Measurements from ENCODE around the gene GNAL. TPM values are rescaled to one million over a fixed set of nuclear protein-coding genes. Genes with fewer than 3 reads are reported as not detected.

Gene GNAL
- total and polyA plus RNA-seq, 2 donors from 2014 or later, result 1.8 to 9.7 TPM

DNA sequence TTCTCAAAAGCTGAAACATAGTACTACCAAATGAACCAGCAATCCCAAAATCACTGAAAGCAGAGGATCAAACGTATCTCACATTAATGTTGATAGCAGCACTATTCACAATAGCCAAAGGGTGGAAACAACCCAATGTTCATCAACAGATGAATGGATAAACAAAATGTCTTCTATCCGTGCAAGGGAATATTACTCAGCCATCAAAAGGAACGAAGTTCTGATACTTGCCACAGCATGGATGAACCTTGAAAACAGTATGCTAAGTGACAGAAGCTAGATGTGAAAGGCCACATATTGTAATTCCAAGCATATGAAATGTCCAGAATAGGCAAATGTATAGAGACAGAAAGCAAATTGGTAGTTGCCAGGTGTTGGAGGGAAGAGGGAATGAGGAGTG, 105.1 kb downstream of the GNAL start:
- Histone ChIP-seq H3K9me3 (ENCODE audit: control insufficient read depth in 2 of 3, insufficient read depth in 1 of 3, low read length in 3 of 3) (no peaks in the 10 kb centered on the region), H3K4me1 (ENCODE audit: control insufficient read depth in 2 of 3, insufficient read depth in 2 of 3, low read depth in 1 of 3, low read length in 3 of 3) (no peaks in the 10 kb centered on the region), H3K27me3 (ENCODE audit: control insufficient read depth, insufficient read depth, low read length) (no peaks in the 10 kb centered on the region), H3K36me3 (ENCODE audit: control insufficient read depth in 2 of 3, insufficient read depth in 3 of 3, low read length in 3 of 3) (no peaks in the 10 kb centered on the region), H3K27ac (ENCODE audit: low read depth in 2 of 2, low read length in 2 of 2) (no peak overlapping the region), H3K4me3 (ENCODE audit: low read length in 3 of 3) (no peak overlapping the region), H3K9ac (ENCODE audit: low read length in 3 of 3) (no peak overlapping the region)
- no peak for DNase-seq
- FAIRE-seq, result no peak
- intact Hi-C loops (cut with DNase I), result no loop called here
- TF ChIP-seq, protein P1, sequence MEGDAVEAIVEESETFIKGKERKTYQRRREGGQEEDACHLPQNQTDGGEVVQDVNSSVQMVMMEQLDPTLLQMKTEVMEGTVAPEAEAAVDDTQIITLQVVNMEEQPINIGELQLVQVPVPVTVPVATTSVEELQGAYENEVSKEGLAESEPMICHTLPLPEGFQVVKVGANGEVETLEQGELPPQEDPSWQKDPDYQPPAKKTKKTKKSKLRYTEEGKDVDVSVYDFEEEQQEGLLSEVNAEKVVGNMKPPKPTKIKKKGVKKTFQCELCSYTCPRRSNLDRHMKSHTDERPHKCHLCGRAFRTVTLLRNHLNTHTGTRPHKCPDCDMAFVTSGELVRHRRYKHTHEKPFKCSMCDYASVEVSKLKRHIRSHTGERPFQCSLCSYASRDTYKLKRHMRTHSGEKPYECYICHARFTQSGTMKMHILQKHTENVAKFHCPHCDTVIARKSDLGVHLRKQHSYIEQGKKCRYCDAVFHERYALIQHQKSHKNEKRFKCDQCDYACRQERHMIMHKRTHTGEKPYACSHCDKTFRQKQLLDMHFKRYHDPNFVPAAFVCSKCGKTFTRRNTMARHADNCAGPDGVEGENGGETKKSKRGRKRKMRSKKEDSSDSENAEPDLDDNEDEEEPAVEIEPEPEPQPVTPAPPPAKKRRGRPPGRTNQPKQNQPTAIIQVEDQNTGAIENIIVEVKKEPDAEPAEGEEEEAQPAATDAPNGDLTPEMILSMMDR (IDR thresholded peaks at IDR 0.05; ENCODE audit: borderline replicate concordance, extremely low read depth, insufficient read depth), result no peak

DNA sequence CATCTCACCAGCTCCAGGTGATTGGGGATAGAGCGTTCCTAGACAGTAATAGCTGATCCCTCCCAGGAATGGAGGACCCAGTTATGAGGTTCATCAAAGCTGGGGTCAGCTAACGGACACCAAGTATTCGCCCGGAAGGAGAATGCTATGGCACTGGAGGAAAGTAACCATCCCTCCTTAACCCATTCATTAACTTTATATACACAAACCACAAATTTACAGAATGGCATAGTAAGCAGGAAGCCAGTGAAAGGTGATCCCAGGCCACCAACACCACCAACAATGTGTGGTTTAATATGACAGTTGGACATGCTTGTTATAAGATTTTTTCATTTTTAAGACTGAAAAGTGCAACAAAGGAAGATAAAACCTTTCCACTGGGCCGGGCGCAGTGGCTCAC, 106.9 kb downstream of the GNAL start:
- intact Hi-C loops (cut with DNase I), result no loop called here
- no peak for FAIRE-seq
- Histone ChIP-seq H3K27ac (ENCODE audit: low read depth in 2 of 2, low read length in 2 of 2) (no peak overlapping the region), H3K9ac (ENCODE audit: low read length in 3 of 3) (no peak overlapping the region), H3K4me3 (ENCODE audit: low read length in 3 of 3) (no peak overlapping the region), H3K27me3 (ENCODE audit: control insufficient read depth, insufficient read depth, low read length) (no peaks in the 10 kb centered on the region), H3K4me1 (ENCODE audit: control insufficient read depth in 2 of 3, insufficient read depth in 2 of 3, low read depth in 1 of 3, low read length in 3 of 3) (no peaks in the 10 kb centered on the region), H3K9me3 (ENCODE audit: control insufficient read depth in 2 of 3, insufficient read depth in 1 of 3, low read length in 3 of 3) (no peaks in the 10 kb centered on the region), H3K36me3 (ENCODE audit: control insufficient read depth in 2 of 3, insufficient read depth in 3 of 3, low read length in 3 of 3) (no peaks in the 10 kb centered on the region)
- TF ChIP-seq, protein P1 (IDR thresholded peaks at IDR 0.05; ENCODE audit: borderline replicate concordance, extremely low read depth, insufficient read depth), result no peak
- DNase-seq, result no peak

DNA sequence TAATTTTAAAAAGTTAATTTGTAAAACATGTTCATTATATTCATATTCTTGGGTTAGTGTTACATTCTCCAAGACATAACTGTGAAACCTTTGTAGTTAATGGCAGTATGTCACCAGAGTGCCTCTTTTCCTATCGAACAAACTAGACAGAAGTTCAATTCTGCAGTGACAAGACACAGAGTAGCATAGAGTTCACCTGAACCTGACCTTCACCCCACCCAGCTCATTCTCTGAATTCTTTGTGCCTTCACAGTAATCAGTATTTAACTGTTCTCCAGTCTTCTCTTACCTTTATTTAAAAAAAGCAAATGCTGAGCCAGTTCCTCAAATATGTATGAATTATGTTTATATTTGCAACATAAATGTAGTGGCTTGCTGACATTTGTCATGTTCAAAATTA, 109.2 kb downstream of the GNAL start:
- FAIRE-seq, result no peak
- Histone ChIP-seq H3K4me1 (ENCODE audit: control insufficient read depth in 2 of 3, insufficient read depth in 2 of 3, low read depth in 1 of 3, low read length in 3 of 3) (no peaks in the 10 kb centered on the region), H3K27ac (ENCODE audit: low read depth in 2 of 2, low read length in 2 of 2) (no peak overlapping the region), H3K27me3 (ENCODE audit: control insufficient read depth, insufficient read depth, low read length) (no peaks in the 10 kb centered on the region), H3K9me3 (ENCODE audit: control insufficient read depth in 2 of 3, insufficient read depth in 1 of 3, low read length in 3 of 3) (no peaks in the 10 kb centered on the region), H3K4me3 (ENCODE audit: low read length in 3 of 3) (no peak overlapping the region), H3K36me3 (ENCODE audit: control insufficient read depth in 2 of 3, insufficient read depth in 3 of 3, low read length in 3 of 3) (no peaks in the 10 kb centered on the region), H3K9ac (ENCODE audit: low read length in 3 of 3) (no peak overlapping the region)
- no peak for DNase-seq
- TF ChIP-seq, protein P1 (IDR thresholded peaks at IDR 0.05; ENCODE audit: borderline replicate concordance, extremely low read depth, insufficient read depth), result no peak
- intact Hi-C loops (cut with DNase I), result no loop called here

DNA sequence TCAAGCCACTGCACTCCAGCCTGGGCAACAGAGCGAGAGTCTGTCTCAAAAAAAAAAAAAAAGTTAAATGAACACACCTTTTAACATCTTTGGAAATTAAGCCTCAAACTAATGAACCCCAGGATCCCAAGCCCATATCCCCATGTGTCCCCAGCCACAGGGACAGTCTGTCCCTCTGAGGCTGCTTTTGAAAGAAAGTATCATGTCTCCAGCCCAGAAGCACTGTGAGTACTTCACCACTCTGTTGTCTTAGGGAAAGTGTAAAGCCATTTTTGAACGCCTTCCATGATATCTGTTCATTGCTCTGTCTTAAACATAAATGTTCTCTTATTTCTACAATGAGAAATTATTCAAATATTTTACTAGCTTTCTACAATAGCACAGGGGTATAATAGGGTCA, 110.0 kb downstream of the GNAL start:
- intact Hi-C loops (cut with DNase I), result no loop called here
- H3K27me3 ChIP-seq (ENCODE audit: control insufficient read depth, insufficient read depth, low read length), result no peaks in the 10 kb centered on the region
- TF ChIP-seq, protein P1 (IDR thresholded peaks at IDR 0.05; ENCODE audit: borderline replicate concordance, extremely low read depth, insufficient read depth), result no peak
- H3K4me3 ChIP-seq (ENCODE audit: low read length in 3 of 3), result no peak overlapping the region
- no peaks in the 10 kb centered on the region for H3K4me1 ChIP-seq (ENCODE audit: control insufficient read depth in 2 of 3, insufficient read depth in 2 of 3, low read depth in 1 of 3, low read length in 3 of 3)
- no peaks in the 10 kb centered on the region for H3K36me3 ChIP-seq (ENCODE audit: control insufficient read depth in 2 of 3, insufficient read depth in 3 of 3, low read length in 3 of 3)
- H3K27ac ChIP-seq (ENCODE audit: low read depth in 2 of 2, low read length in 2 of 2), result no peak overlapping the region
- no peak overlapping the region for H3K9ac ChIP-seq (ENCODE audit: low read length in 3 of 3)
- H3K9me3 ChIP-seq (ENCODE audit: control insufficient read depth in 2 of 3, insufficient read depth in 1 of 3, low read length in 3 of 3), result no peaks in the 10 kb centered on the region
- DNase-seq (no peak), FAIRE-seq (no peak)

Measured in kidney (tissue), 14 donors.